DMS153 treated with DMSO at 0.1 percent for 48 hours (cell line): ENCODE data around the gene STAP1.
A peak's percentile ranks its signal among the peaks of the same experiment; 100 is the strongest.
"Not testable (repeated sequence)": the region's sequence is repeated elsewhere in the genome, so short reads cannot be mapped to it uniquely, and the experiment has no call there.

Experiments
- DNase-seq: peaks from one replicate; lab custom pipeline; 2025; ENCODE audit not compliant: unreplicated experiment; lab: John Stamatoyannopoulos, UW

STAP1 gene

GRCh38 chr4:67558493-67558892, at the start of gene STAP1:
Gene STAP1, plus strand, starts transcription at chr4:67558727. Its CDS starts 83 bp downstream, at chr4:67558810.
- no peak for DNase-seq

DNA sequence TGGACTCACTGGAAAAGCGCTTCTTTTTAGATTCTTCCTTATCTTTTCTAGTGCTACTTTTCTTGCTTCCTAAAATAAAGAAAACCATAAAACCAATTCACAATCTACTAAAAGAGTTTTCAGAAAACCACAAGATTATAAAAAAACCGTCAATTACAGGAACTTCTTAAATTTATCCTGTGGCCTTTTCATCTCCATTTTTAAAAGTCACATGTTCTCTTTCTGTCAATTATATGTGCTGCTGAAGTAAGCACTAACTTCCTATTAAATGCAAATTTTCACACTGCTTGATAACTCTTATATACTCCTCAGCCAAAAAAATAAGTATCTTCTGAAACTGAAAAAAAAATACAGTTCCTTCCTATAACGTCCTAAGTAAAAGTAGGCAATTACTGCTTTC, 46.0 kb upstream of the STAP1 start:
- DNase-seq, result no peak

DNA sequence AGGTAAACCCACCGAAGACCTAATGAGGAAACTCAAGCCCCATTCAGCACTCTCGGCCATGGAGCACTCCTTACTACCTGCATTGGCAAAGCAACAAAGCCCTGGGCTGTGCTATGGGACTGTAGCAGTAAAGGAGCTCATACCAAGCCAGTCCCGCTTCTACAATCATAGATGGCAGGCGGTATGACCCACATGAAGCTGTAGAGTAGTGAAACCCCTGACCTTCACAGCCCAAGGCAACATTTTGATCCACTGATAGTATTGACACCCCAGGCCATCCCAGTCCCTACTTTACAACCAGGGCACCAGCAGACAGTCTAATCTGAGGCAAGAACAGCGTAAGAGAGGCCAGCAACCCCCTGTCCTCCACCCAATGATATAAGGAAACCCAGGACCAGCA, 38.4 kb upstream of the STAP1 start:
- no peak for DNase-seq

DNA sequence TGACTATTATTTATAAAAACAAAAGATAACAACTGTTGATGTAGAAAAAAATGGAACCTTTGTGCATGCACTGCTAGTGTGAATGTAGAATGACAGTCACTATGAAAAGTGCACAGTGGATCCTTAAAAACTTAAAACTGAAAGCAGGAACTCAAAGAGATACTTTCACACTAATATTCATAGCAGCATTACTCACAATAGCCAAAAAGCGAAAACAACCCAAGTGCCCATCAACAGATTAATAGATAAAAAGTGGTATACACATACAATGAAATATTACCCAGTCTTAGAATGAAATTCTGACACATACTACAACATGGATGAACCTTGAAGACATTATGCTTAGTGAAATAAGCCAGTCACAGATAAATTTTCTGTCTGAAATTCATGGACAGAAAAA, 37.0 kb upstream of the STAP1 start:
- DNase-seq, result no peak

DNA sequence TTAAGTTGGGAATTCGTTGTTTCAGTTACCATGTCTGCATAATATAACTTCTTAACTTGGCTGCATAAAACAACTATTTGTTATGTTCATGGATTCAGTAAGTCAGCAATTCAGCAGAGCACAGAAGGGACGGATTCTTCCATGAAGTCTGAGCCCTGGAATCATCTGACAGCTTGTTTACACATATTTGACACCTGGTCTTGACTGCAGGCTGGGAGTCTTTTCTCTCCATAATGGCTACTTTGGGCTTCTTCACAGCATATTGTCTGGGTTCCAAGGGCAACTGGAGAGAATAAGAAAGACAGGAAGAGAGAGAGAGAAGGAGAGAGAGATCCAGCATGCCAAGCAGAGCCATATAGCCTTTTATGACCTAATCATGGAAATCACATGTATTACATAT, 36.3 kb upstream of the STAP1 start:
- DNase-seq, result no peak

DNA sequence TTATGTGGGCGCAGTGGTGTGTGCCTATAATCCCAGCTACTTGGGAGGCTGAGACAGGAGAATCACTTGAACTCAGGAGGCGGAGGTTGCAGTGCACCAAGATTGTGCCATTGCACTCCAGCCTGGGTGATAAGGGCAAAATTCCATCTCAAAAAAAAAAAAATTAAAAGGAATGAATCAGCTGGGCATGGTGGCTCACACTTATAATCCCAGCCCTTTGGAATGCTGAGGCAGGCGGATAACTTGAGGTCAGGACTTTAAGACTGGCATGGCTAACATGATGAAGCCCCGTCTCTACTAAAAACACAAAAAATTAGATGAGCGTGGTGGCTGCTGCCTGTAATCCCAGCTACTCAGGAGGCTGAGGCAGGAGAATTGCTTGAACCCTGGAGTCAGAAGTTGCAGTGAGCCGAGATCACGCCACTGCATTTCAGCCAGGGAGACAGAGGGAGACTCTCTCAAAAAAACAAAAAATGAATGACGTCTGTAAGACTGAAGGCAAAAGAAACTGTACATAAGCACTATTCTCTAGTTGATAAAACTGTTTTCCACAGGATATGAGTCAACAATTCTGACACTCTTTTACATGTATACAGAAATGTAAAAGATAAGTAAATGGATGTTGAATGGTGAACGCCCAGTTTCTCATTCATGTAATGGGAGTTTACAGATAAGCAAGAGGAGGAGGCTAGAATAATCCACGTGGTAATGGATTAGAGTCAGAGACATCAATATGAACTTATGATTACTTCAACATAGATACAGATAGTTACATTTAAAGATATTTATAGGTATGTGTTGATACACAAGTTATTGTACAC, 35.5 kb upstream of the STAP1 start:
- DNase-seq, result no peak

DNA sequence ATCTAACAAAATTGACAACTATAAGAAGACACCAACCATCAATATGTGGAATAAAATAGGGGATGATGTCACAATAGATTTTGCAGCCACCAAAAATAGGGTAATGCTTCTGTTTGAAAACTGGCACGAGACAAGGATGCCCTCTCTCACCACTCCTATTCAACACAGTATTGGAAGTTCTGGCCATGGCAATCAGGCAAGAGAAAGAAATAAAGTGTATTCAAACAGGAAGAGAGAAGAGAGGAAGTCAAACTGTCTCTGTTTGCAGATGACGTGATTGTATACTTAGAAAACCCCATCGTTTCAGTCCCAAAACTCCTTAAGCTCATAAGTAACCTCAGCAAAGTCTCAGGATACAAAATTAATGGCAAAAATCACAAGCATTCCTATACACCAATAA, 34.4 kb upstream of the STAP1 start:
- not testable (repeated sequence) for DNase-seq

GRCh38 chr4:67531379-67531962, 27.1 kb upstream of the STAP1 start:
- no peak for DNase-seq

GRCh38 chr4:67532397-67532796, 26.1 kb upstream of the STAP1 start:
- not testable (repeated sequence) for DNase-seq

GRCh38 chr4:67533112-67533511, 25.4 kb upstream of the STAP1 start:
- DNase-seq, result no peak

GRCh38 chr4:67535280-67535840, 23.2 kb upstream of the STAP1 start:
- no peak for DNase-seq

- no peak for DNase-seq
Measured at GRCh38 chr4:67539830-67540229, 18.7 kb upstream of the STAP1 start.

- no peak for DNase-seq
Measured at GRCh38 chr4:67542076-67542475, 16.5 kb upstream of the STAP1 start.

- peak; percentile 93 for DNase-seq
Measured at GRCh38 chr4:67545199-67546003, 13.1 kb upstream of the STAP1 start, which contains the start of gene CENPC. Gene CENPC, minus strand, starts transcription at chr4:67545503. Its CDS starts 148 bp downstream, at chr4:67545355.

DNA sequence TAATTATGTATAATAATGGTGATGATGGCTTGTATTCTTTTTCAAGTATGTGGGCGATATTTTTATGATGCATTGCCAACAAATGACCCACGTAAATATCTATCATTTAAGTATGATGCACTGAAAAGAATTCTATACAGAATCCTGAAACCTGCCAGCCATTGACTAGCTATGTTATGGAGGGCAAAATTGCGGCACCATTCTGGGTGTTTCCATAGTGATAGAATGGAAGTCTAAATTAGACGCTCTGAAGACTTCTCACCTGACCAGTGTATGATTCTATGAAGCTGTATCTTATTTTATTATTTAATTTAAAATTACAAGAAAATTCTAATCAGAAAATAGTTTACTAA, 12.5 kb upstream of the STAP1 start:
- DNase-seq, result no peak

GRCh38 chr4:67546971-67547370, 11.6 kb upstream of the STAP1 start:
- no peak for DNase-seq

DNA sequence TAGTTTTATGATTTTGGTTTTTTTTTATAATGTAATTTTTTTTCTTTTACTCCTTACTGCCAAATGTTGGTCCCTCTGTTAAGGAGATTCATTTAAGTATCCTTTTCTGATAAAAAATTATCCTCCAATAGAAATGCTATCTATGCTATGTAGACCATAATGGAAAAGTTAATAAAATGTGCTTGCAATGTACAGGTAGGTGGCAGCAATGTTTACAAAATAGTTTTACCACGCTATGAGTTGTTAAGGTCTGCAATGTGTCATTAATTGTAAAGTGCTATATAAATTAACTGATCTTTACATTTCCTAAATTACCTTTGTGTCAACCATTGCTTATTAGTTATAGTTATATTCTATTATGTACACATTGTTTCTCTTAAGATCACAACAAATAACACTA, 9.4 kb upstream of the STAP1 start:
- peak; percentile 44 for DNase-seq

DNA sequence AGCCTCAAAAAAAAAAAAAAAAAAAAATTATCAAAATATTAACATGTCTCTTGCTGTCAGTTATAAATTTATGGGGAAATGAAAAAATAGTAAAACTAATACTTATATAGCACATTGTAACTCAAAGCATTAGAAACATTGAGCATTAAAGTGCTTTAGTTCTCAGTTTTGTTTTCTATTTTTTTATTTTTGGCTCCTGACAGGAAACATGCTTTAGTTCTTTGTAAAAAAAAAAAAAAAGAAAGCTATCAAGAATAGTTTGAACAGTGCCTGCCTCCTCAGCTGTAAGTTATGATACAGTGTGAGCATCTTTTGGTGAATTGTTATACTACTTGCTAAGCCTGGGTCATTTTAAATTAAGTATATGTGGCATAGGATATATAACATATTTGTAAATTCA, 8.1 kb upstream of the STAP1 start:
- no peak for DNase-seq

- no peak for DNase-seq
Measured at GRCh38 chr4:67550857-67551256, 7.7 kb upstream of the STAP1 start.

DNA sequence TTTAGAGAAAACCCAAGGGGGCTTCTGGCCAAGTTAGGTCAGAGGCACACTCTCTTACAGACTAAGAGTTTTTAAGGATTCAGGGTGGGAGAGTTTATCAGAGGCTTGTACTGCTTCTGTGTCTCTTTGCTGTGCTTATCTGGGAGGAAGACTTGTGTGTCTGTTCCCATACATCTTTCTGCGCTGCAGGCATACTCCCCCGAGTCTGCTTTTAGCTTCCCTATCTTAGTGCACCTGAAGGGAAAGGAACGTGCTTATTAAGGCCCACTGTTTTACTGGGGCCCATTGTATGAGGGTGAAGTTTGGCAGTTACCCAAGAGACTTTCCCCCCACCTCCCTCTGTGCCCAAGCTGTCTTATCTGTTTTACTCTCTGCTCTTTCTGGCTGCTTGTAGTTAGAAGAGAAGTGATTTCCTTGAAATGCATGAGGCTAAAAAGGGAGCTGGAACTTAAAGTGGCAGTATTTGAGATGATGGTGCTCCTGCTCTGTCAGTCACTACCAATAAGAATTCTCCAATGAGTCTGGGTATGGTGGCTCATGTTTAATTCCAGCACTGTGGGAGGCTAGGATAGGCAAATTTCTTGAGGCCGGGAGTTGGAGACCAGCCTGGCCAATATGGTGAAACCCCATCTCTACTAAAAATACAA, 6.3 kb upstream of the STAP1 start:
- DNase-seq, result not testable (repeated sequence)

DNA sequence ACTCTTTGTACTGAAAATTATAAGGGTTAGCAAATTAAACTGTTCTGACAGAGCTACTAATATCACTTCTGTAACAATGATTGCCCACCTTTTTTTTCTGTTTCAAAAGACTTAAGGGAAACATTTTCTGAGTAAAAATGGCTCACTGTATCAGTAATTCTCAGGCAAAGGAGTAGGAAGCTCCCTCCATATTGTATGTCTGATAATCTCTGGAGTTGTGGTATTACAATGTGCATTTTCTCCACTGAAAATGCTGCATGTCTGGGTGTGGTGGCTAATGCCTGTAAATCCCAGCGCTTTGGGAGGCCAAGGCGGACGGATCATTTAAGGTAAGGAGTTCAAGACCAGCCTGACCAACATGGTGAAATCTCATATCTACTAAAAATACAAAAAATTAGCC, 4.4 kb upstream of the STAP1 start:
- DNase-seq, result no peak
